BE2C (cell line): Measurements from ENCODE around the gene HFE. TPM values are rescaled to one million over a fixed set of nuclear protein-coding genes. Genes with fewer than 3 reads are reported as not detected.
A peak's percentile ranks its signal among the peaks of the same experiment; 100 is the strongest.

ENCODE experiments used
- DNase-seq: peaks from one replicate; pipeline ENCODE4 v3.0.0-alpha.2; 2020
- H3K27me3 ChIP-seq: fragments of 250-450 bp; sonication (Bioruptor Pico); 2 replicates; pipeline ENCODE4 v1.5.1; 2020; ENCODE audit warnings: mild to moderate bottlenecking
- H3K36me3 ChIP-seq: fragments of 250-450 bp; sonication (Bioruptor Pico); 2 replicates; pipeline ENCODE4 v1.5.1; 2020; ENCODE audit warnings: mild to moderate bottlenecking
- H3K4me1 ChIP-seq: fragments of 250-450 bp; sonication (Bioruptor Pico); 2 replicates; pipeline ENCODE4 v1.5.1; 2020
- H3K4me3 ChIP-seq: 2 replicates; pipeline ENCODE4 v1.5.1; 2011; ENCODE audit warnings: low read depth, low read length
- H3K9me3 ChIP-seq: fragments of 250-450 bp; sonication (Bioruptor Pico); 2 replicates; pipeline ENCODE4 v1.5.1; 2020
- CTCF ChIP-seq: IDR thresholded peaks from 2 replicates; pipeline ENCODE4 v1.5.1; 2012; ENCODE audit warnings: mild to moderate bottlenecking, low read depth, low read length
- polyA plus RNA-seq: library from polyadenylated mRNA; unstranded; fragments of >200 nt; gene quantifications from one replicate; pipeline ENCODE4 v1.2.1, GENCODE V29; 2012; ENCODE audit warnings: low read depth, missing spikeins; ENCODE audit not compliant: insufficient read length, insufficient read depth

HFE gene
- polyA plus RNA-seq: not detected

- Histone ChIP-seq H3K4me3 (no peak within 1 kb of the TSS), H3K4me1 (no peaks in the 10 kb centered on the region), H3K27me3 (no peaks in the 10 kb centered on the region), H3K36me3 (no peaks in the 10 kb centered on the region), H3K9me3 (no peaks in the 10 kb centered on the region; the same call in 1 of the 2 replicates)
- no peak for DNase-seq
- TF ChIP-seq CTCF: no peak
Measured at GRCh38 chr6:26087284-26088115, at the start of gene HFE. TSS of gene HFE (plus strand) at chr6:26087429. CDS start at chr6:26087441, 12 bp downstream.

- Histone ChIP-seq H3K4me1 (0 out of 2 replicates have a peak, but pooled peaks cover 2% of the 10 kb centered on the region), H3K4me3 (no peak overlapping the region), H3K36me3 (no peaks in the 10 kb centered on the region), H3K9me3 (no peaks in the 10 kb centered on the region), H3K27me3 (no peaks in the 10 kb centered on the region)
- no peak for TF ChIP-seq CTCF
- DNase-seq: no peak
Measured at GRCh38 chr6:26041946-26042345, 45.3 kb upstream of the HFE start.

GRCh38 chr6:26043384-26044139 is 43.7 kb upstream of the HFE start:
- Histone ChIP-seq H3K36me3 (no peaks in the 10 kb centered on the region), H3K4me1 (0 out of 2 replicates have a peak, but pooled peaks cover 2% of the 10 kb centered on the region), H3K9me3 (no peaks in the 10 kb centered on the region), H3K27me3 (no peaks in the 10 kb centered on the region), H3K4me3 (peak overlapping the region; percentile 70)
- peak; percentile 63 for DNase-seq
- no peak for TF ChIP-seq CTCF

- peak; percentile 59 for DNase-seq
- Histone ChIP-seq H3K4me3 (peak overlapping the region; percentile 70), H3K36me3 (no peaks in the 10 kb centered on the region), H3K4me1 (0 out of 2 replicates have a peak, but pooled peaks cover 2% of the 10 kb centered on the region), H3K27me3 (no peaks in the 10 kb centered on the region), H3K9me3 (no peaks in the 10 kb centered on the region)
- TF ChIP-seq CTCF: no peak
Measured at GRCh38 chr6:26044140-26045064, 42.8 kb upstream of the HFE start.

- Histone ChIP-seq H3K27me3 (no peaks in the 10 kb centered on the region), H3K4me1 (0 out of 2 replicates have a peak, but pooled peaks cover 2% of the 10 kb centered on the region), H3K4me3 (peak overlapping the region; percentile 70), H3K9me3 (no peaks in the 10 kb centered on the region), H3K36me3 (no peaks in the 10 kb centered on the region)
- TF ChIP-seq CTCF: peak; percentile 29
- DNase-seq: peak; percentile 85
Measured at GRCh38 chr6:26045065-26045927, 41.9 kb upstream of the HFE start.
